ENCODE results near the gene NEIL3.

NEIL3 gene

GRCh38 chr4:177374966-177375365 is 65.3 kb downstream of the NEIL3 start:
- DNase-seq: no peak

GRCh38 chr4:177375372-177375771 is 65.7 kb downstream of the NEIL3 start:
- DNase-seq: no peak

- no peak for DNase-seq
These were observed 66.3 kb downstream of the NEIL3 start for GRCh38 chr4:177376024-177376423.

GRCh38 chr4:177380730-177381287 is 71.1 kb downstream of the NEIL3 start:
- no peak for DNase-seq

- DNase-seq: no peak
These were observed 72.2 kb downstream of the NEIL3 start for GRCh38 chr4:177381762-177382310.

GRCh38 chr4:177384856-177385397 is 75.3 kb downstream of the NEIL3 start:
- no peak for DNase-seq

- DNase-seq: no peak
These were observed 76.1 kb downstream of the NEIL3 start for GRCh38 chr4:177385576-177386277.

- DNase-seq: no peak
These were observed 76.7 kb downstream of the NEIL3 start for GRCh38 chr4:177386278-177386815.

GRCh38 chr4:177391287-177391686 is 81.6 kb downstream of the NEIL3 start:
- no peak for DNase-seq

- DNase-seq: no peak
These were observed 82.3 kb downstream of the NEIL3 start for GRCh38 chr4:177391953-177392352.

- no peak for DNase-seq
These were observed 83.6 kb downstream of the NEIL3 start for GRCh38 chr4:177393236-177393635.

- no peak for DNase-seq
These were observed 86.7 kb downstream of the NEIL3 start for GRCh38 chr4:177396352-177396751.

GRCh38 chr4:177400030-177400429 is 90.4 kb downstream of the NEIL3 start:
- DNase-seq: no peak

- DNase-seq: no peak
These were observed 92.1 kb downstream of the NEIL3 start for GRCh38 chr4:177401658-177402273.

GRCh38 chr4:177403746-177404145 is 94.1 kb downstream of the NEIL3 start:
- no peak for DNase-seq

- no peak for DNase-seq
These were observed 94.7 kb downstream of the NEIL3 start for GRCh38 chr4:177404342-177404741.

GRCh38 chr4:177404986-177405385 is 95.3 kb downstream of the NEIL3 start:
- DNase-seq: no peak

GRCh38 chr4:177405508-177405907 is 95.8 kb downstream of the NEIL3 start:
- DNase-seq: no peak

- DNase-seq: no peak
These were observed 98.3 kb downstream of the NEIL3 start for GRCh38 chr4:177408023-177408422.

GRCh38 chr4:177410566-177410965 is 100.9 kb downstream of the NEIL3 start:
- DNase-seq: no peak

- no peak for DNase-seq
These were observed 102.3 kb downstream of the NEIL3 start for GRCh38 chr4:177411996-177412395.
